A549 (cell line): Measurements from ENCODE around the gene CLPTM1.

Source experiments
- BHLHE40 ChIP-seq: IDR thresholded peaks from 2 replicates; pipeline ENCODE4 v1.6.1; 2012; ENCODE audit warnings: low read depth, low read length, inconsistent platforms
- CBX8 ChIP-seq: fragments of 200-600 bp; sonication (generic); IDR thresholded peaks from 2 replicates; pipeline ENCODE4 v1.6.1; 2016
- CEBPB ChIP-seq, 2 experiments: fragments of >200 bp in 1 of 2; sonication (Bioruptor Twin) in 1 of 2; formaldehyde crosslinking in 1 of 2; IDR thresholded peaks; 2 replicates each; pipeline ENCODE4 v1.6.1; 2012 to 2016
- CHD2 ChIP-seq: fragments of 150-350 bp; IDR thresholded peaks from 2 replicates; pipeline ENCODE4 v1.6.1; 2014; ENCODE audit warnings: low read length; ENCODE audit not compliant: partially characterized antibody
- GATA3 ChIP-seq: IDR thresholded peaks from 2 replicates; pipeline ENCODE4 v1.6.1; 2012; ENCODE audit warnings: borderline replicate concordance
- MYC ChIP-seq: IDR thresholded peaks from 2 replicates; pipeline ENCODE4 v1.6.1; 2012; ENCODE audit warnings: mild to moderate bottlenecking, inconsistent platforms, low read length, improper control_type of control experiment, borderline replicate concordance
- PBX3 ChIP-seq: IDR thresholded peaks from 2 replicates; pipeline ENCODE4 v1.6.1; 2012
- RCOR1 ChIP-seq: fragments of 150-350 bp; IDR thresholded peaks from 2 replicates; pipeline ENCODE4 v1.6.1; 2014; ENCODE audit warnings: antibody characterized with exemption, low read length, low read depth
- ZFP36 ChIP-seq: fragments of 450-650 bp; IDR thresholded peaks from 2 replicates; pipeline ENCODE4 v1.6.1; 2014; ENCODE audit warnings: borderline replicate concordance; ENCODE audit not compliant: partially characterized antibody
- TF ChIP-seq, protein P1 (sequence below): fragments of >200 bp; sonication (Bioruptor Twin); formaldehyde crosslinking; IDR thresholded peaks from 3 replicates; pipeline ENCODE4 v1.5.1; 2016

DNA sequence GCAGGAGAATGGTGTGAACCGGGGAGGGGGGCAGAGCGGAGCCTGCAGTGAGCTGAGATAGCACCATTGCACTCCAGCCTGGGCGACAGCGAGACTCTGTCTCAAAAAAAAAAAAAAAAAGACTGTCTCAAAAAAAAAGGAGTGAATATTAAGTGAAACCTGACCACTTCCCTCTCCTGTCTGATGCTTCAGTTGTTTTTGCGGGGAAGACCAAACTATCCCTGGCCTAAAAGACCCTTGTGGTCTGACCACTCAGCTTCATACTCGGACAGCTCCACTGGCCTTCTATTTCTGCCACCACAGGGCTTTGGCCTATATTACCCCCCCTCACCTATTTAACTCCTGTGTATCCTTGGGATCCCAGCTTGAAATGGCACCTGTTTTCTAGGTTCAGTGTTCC, 85.9 kb downstream of the CLPTM1 start:
- TF ChIP-seq, protein P1, sequence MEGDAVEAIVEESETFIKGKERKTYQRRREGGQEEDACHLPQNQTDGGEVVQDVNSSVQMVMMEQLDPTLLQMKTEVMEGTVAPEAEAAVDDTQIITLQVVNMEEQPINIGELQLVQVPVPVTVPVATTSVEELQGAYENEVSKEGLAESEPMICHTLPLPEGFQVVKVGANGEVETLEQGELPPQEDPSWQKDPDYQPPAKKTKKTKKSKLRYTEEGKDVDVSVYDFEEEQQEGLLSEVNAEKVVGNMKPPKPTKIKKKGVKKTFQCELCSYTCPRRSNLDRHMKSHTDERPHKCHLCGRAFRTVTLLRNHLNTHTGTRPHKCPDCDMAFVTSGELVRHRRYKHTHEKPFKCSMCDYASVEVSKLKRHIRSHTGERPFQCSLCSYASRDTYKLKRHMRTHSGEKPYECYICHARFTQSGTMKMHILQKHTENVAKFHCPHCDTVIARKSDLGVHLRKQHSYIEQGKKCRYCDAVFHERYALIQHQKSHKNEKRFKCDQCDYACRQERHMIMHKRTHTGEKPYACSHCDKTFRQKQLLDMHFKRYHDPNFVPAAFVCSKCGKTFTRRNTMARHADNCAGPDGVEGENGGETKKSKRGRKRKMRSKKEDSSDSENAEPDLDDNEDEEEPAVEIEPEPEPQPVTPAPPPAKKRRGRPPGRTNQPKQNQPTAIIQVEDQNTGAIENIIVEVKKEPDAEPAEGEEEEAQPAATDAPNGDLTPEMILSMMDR = no peak
- TF ChIP-seq CEBPB (IDR thresholded peaks at IDR 0.05) (no peak), CHD2 (no peak), BHLHE40 (no peak), CBX8 (no peak), RCOR1 (no peak), GATA3 (no peak), PBX3 (no peak), MYC (no peak), ZFP36 (no peak)
